Measurements from ENCODE around the gene PLPP7. TPM values are rescaled to one million over a fixed set of nuclear protein-coding genes. Genes with fewer than 3 reads are reported as not detected.
"Not testable (repeated sequence)": the region's sequence is repeated elsewhere in the genome, so short reads cannot be mapped to it uniquely, and the experiment has no call there.

PLPP7 gene
- total and polyA plus RNA-seq, 4 donors, result 0.18 to 0.59 (median 0.51) TPM; not detected in 1

- Histone ChIP-seq H3K9ac (ENCODE audit: low read depth in 1 of 2, low read length in 2 of 2) (no peak overlapping the region), H3K4me1 (ENCODE audit: control insufficient read depth in 4 of 4, insufficient read depth in 4 of 4, low read length in 3 of 4) (peaks cover 0 to 5% (median 2%) of the 10 kb centered on the region in 4 donors), H3K27me3 (ENCODE audit: control insufficient read depth in 4 of 4, insufficient read depth in 4 of 4, low read length in 3 of 4) (no peaks in the 10 kb centered on the region), H3K27ac (ENCODE audit: low read depth in 1 of 2, low read length in 2 of 2) (no peak overlapping the region), H3K4me3 (ENCODE audit: low read depth in 1 of 3, low read length in 3 of 3) (no peak overlapping the region), H3K9me3 (ENCODE audit: control insufficient read depth in 4 of 4, low read length in 3 of 4) (no peaks in the 10 kb centered on the region), H3K36me3 (ENCODE audit: control insufficient read depth in 4 of 4, insufficient read depth in 3 of 4, low read depth in 1 of 4, low read length in 3 of 4) (peaks cover 0 to 2% (median 0%) of the 10 kb centered on the region in 4 donors)
- WGBS, result 92% methylated on average over 33 of the region's 33 CpGs
- TF ChIP-seq MAX (IDR thresholded peaks at IDR 0.05) (no peak), FOXA2 (IDR thresholded peaks at IDR 0.05) (no peak), TAF1 (conservative IDR thresholded peaks at IDR 0.05) (no peak), YY1 (IDR thresholded peaks at IDR 0.05) (no peak), RXRA (IDR thresholded peaks at IDR 0.05) (no peak), NR2F2 (IDR thresholded peaks at IDR 0.05) (no peak), CTCF (IDR thresholded peaks at IDR 0.05; ENCODE audit: low read depth, low read length, missing input control) (no peak), JUND (IDR thresholded peaks at IDR 0.05) (no peak), GABPA (IDR thresholded peaks at IDR 0.05 in 1 of 2, conservative IDR thresholded peaks at IDR 0.05 in 1 of 2) (no peak), ATF3 (IDR thresholded peaks at IDR 0.05) (no peak)
- DNase-seq (ENCODE audit: low spot score), result no peak
Observed at GRCh38 chr9:131260751-131261452, 28.6 kb upstream of the PLPP7 start.

GRCh38 chr9:131262327-131263032 is 27.0 kb upstream of the PLPP7 start:
- peaks cover 0 to 4% (median 0%) of the 10 kb centered on the region in 4 donors for H3K4me1 ChIP-seq (ENCODE audit: control insufficient read depth in 4 of 4, insufficient read depth in 4 of 4, low read length in 3 of 4)
- no peak overlapping the region for H3K4me3 ChIP-seq (ENCODE audit: low read depth in 1 of 3, low read length in 3 of 3)
- no peak overlapping the region for H3K27ac ChIP-seq (ENCODE audit: low read depth in 1 of 2, low read length in 2 of 2)
- WGBS, result 86% methylated on average over 13 of the region's 13 CpGs
- DNase-seq (ENCODE audit: low spot score), result no peak
- H3K27me3 ChIP-seq (ENCODE audit: control insufficient read depth in 4 of 4, insufficient read depth in 4 of 4, low read length in 3 of 4), result no peaks in the 10 kb centered on the region
- no peak for TF ChIP-seq EGR1 (IDR thresholded peaks at IDR 0.05; ENCODE audit: low read depth in 2 of 2)
- no peak for TF ChIP-seq ATF3 (IDR thresholded peaks at IDR 0.05)
- no peak for TF ChIP-seq JUND (IDR thresholded peaks at IDR 0.05)
- no peak for TF ChIP-seq RAD21 (IDR thresholded peaks at IDR 0.05)
- TF ChIP-seq CTCF (IDR thresholded peaks at IDR 0.05; ENCODE audit: low read depth, low read length, missing input control), result no peak
- TF ChIP-seq ZBTB33 (IDR thresholded peaks at IDR 0.05), result no peak
- TF ChIP-seq HNF4A (conservative IDR thresholded peaks at IDR 0.05), result no peak
- TF ChIP-seq RXRA (IDR thresholded peaks at IDR 0.05), result no peak
- TF ChIP-seq GABPA (IDR thresholded peaks at IDR 0.05 in 1 of 2, conservative IDR thresholded peaks at IDR 0.05 in 1 of 2), result no peak
- TF ChIP-seq SP1 (IDR thresholded peaks at IDR 0.05), result no peak
- TF ChIP-seq MAX (IDR thresholded peaks at IDR 0.05), result no peak
- H3K9ac ChIP-seq (ENCODE audit: low read depth in 1 of 2, low read length in 2 of 2), result no peak overlapping the region
- H3K9me3 ChIP-seq (ENCODE audit: control insufficient read depth in 4 of 4, low read length in 3 of 4), result no peaks in the 10 kb centered on the region
- peaks cover 0 to 2% (median 0%) of the 10 kb centered on the region in 4 donors for H3K36me3 ChIP-seq (ENCODE audit: control insufficient read depth in 4 of 4, insufficient read depth in 3 of 4, low read depth in 1 of 4, low read length in 3 of 4)

- not testable (repeated sequence) for H3K9ac ChIP-seq (ENCODE audit: low read depth in 1 of 2, low read length in 2 of 2); H3K4me3 ChIP-seq (ENCODE audit: low read depth in 1 of 3, low read length in 3 of 3); H3K4me1 ChIP-seq (ENCODE audit: control insufficient read depth in 4 of 4, insufficient read depth in 4 of 4, low read length in 3 of 4); H3K27me3 ChIP-seq (ENCODE audit: control insufficient read depth in 4 of 4, insufficient read depth in 4 of 4, low read length in 3 of 4); DNase-seq (ENCODE audit: low spot score); H3K9me3 ChIP-seq (ENCODE audit: control insufficient read depth in 4 of 4, low read length in 3 of 4); H3K36me3 ChIP-seq (ENCODE audit: control insufficient read depth in 4 of 4, insufficient read depth in 3 of 4, low read depth in 1 of 4, low read length in 3 of 4); H3K27ac ChIP-seq (ENCODE audit: low read depth in 1 of 2, low read length in 2 of 2)
- 96% methylated on average over 5 of the region's 5 CpGs for WGBS
Observed at GRCh38 chr9:131263033-131263343, 26.5 kb upstream of the PLPP7 start.

Data from liver (tissue), 9 donors.